HCT116 (cell line): ENCODE data around the gene FHIT. TPM values are rescaled to one million over a fixed set of nuclear protein-coding genes. Genes with fewer than 3 reads are reported as not detected.

ENCODE experiments used
- ATAC-seq: fragments of 200-7000 bp; cut with Tn5 transposase; 2 replicates; pipeline ENCODE4 v1.9.1; 2020; ENCODE audit warnings: mild to moderate bottlenecking, moderate library complexity
- BruUV-seq: library from RNA; stranded (reverse); fragments of 400-500 nt; replicated peaks from 2 replicates; lab custom pipeline; 2021; lab: Mats Ljungman, UMichigan
- CTCF ChIA-PET: fragments of 300-600 bp; sonication (Branson Sonifier 250); formaldehyde crosslinking; loops from one replicate; lab custom pipeline; 2021; ENCODE audit warnings: antibody characterized with exemption; lab: Charles Lee
- POLR2A ChIA-PET: fragments of 300-600, 350-600 bp; sonication (Branson Sonifier 250); formaldehyde crosslinking; loops from one replicate; lab custom pipeline; 2021; ENCODE audit warnings: antibody characterized with exemption; lab: Charles Lee
- RAD21 ChIA-PET, 2 experiments: fragments of 300-600 bp; sonication (Branson Sonifier 250); formaldehyde crosslinking; loops; one replicate each; lab custom pipeline; 2023; ENCODE audit warnings: low total read pairs in 2 of 2; ENCODE audit not compliant: uncharacterized antibody in 2 of 2, unreplicated experiment in 2 of 2, low non-redundant PET in 1 of 2; lab: Charles Lee
- DNase-seq: peaks from one replicate; pipeline ENCODE4 v3.0.0-alpha.2; 2010; ENCODE audit warnings: low read depth, low spot score
- H2AFZ ChIP-seq: fragments of 200-600 bp; shearing (Covaris generic), sonication (generic); 2 replicates; pipeline ENCODE4 v1.6.1; 2017; ENCODE audit warnings: low read depth, mixed run types, mixed read lengths, antibody characterized with exemption, low read length; ENCODE audit not compliant: poor library complexity, severe bottlenecking
- H3K27ac ChIP-seq: 2 replicates; pipeline ENCODE4 v1.5.1; 2012; ENCODE audit warnings: low read depth, low read length
- H3K27me3 ChIP-seq: fragments of 200-600 bp; sonication (generic); 2 replicates; pipeline ENCODE4 v1.6.1; 2016; ENCODE audit warnings: mixed run types, low read length, mixed read lengths; ENCODE audit not compliant: insufficient read depth
- H3K36me3 ChIP-seq, 2 experiments: fragments of 200-500 bp in 1 of 2; fragments of 200-600 bp in 1 of 2; sonication (Bioruptor generic) in 1 of 2; sonication (generic) in 1 of 2; 2 replicates each; pipeline versions ENCODE4 v1.5.1 to v1.6.1; 2014 to 2016; ENCODE audit warnings: low read length in 2 of 2, inconsistent platforms in 1 of 2, mixed read lengths in 1 of 2, mixed run types in 1 of 2; ENCODE audit not compliant: insufficient read depth in 2 of 2, control insufficient read depth in 1 of 2
- H3K4me1 ChIP-seq, 2 experiments: fragments of 200-600 bp in 1 of 2; sonication (generic) in 1 of 2; 2 replicates each; pipeline versions ENCODE4 v1.5.1 to v1.6.1; 2012 to 2017; ENCODE audit warnings: low read length in 2 of 2, inconsistent platforms in 1 of 2, mild to moderate bottlenecking in 1 of 2, mixed read lengths in 1 of 2, mixed run types in 1 of 2, moderate library complexity in 1 of 2; ENCODE audit not compliant: insufficient read depth in 2 of 2, control insufficient read depth in 1 of 2
- H3K4me2 ChIP-seq: fragments of 200-600 bp; sonication (generic); 2 replicates; pipeline ENCODE4 v1.6.1; 2017; ENCODE audit warnings: mixed run types, low read length, mixed read lengths
- H3K4me3 ChIP-seq, 2 experiments: fragments of 200-600 bp in 1 of 2; sonication (generic) in 1 of 2; replicated peaks in 1 of 2; 2 replicates each; pipeline ENCODE4 v1.5.1; 2011 to 2016; ENCODE audit warnings: low read length in 2 of 2, control low read depth in 1 of 2, low read depth in 1 of 2, mild to moderate bottlenecking in 1 of 2, mixed read lengths in 1 of 2, mixed run types in 1 of 2
- H3K79me2 ChIP-seq: fragments of 200-600 bp; sonication (generic); 2 replicates; pipeline ENCODE4 v1.6.1; 2017; ENCODE audit warnings: mild to moderate bottlenecking, mixed run types, low read length, moderate library complexity, mixed read lengths; ENCODE audit not compliant: insufficient read depth
- H3K9ac ChIP-seq: fragments of 200-600 bp; sonication (generic); 2 replicates; pipeline ENCODE4 v1.6.1; 2016; ENCODE audit warnings: low read length, mixed read lengths
- H3K9me2 ChIP-seq: fragments of 200-600 bp; sonication (generic), shearing (Covaris generic); 2 replicates; pipeline ENCODE4 v1.6.1; 2017; ENCODE audit warnings: mixed run types, mild to moderate bottlenecking, moderate library complexity; ENCODE audit not compliant: insufficient read depth
- H3K9me3 ChIP-seq, 2 experiments: fragments of 200-500 bp in 1 of 2; fragments of 200-600 bp in 1 of 2; sonication (Bioruptor generic) in 1 of 2; sonication (generic) in 1 of 2; 2 replicates each; pipeline ENCODE4 v1.6.1; 2014 to 2017; ENCODE audit warnings: low read length in 2 of 2, mixed read lengths in 2 of 2, inconsistent platforms in 1 of 2, low read depth in 1 of 2, mild to moderate bottlenecking in 1 of 2, mixed run types in 1 of 2, moderate library complexity in 1 of 2; ENCODE audit not compliant: control insufficient read depth in 1 of 2, insufficient read depth in 1 of 2
- H4K20me1 ChIP-seq: fragments of 200-600 bp; sonication (generic), shearing (Covaris generic); 2 replicates; pipeline ENCODE4 v1.6.1; 2017; ENCODE audit warnings: mixed run types, mild to moderate bottlenecking, moderate library complexity; ENCODE audit not compliant: insufficient read depth
- CEBPB ChIP-seq: IDR thresholded peaks from 2 replicates; pipeline ENCODE4 v1.6.1; 2012; ENCODE audit warnings: low read depth
- CTCF ChIP-seq, 3 experiments: fragments of 200-600 bp in 1 of 3; sonication (generic) in 1 of 3; IDR thresholded peaks in 2 of 3; conservative IDR thresholded peaks in 1 of 3; 2 replicates each; pipeline ENCODE4 v1.5.1; 2012 to 2017; ENCODE audit warnings: low read depth in 2 of 3, low read length in 2 of 3, antibody characterized with exemption in 1 of 3, borderline replicate concordance in 1 of 3, control low read depth in 1 of 3, mild to moderate bottlenecking in 1 of 3, mixed read lengths in 1 of 3, mixed run types in 1 of 3, moderate library complexity in 1 of 3; ENCODE audit not compliant: insufficient read depth in 1 of 3
- EGR1 ChIP-seq: IDR thresholded peaks from 2 replicates; pipeline ENCODE4 v1.6.1; 2012; ENCODE audit warnings: low read depth
- EZH2 ChIP-seq: fragments of 200-600 bp; sonication (generic); IDR thresholded peaks from 2 replicates; pipeline ENCODE4 v1.6.1; 2017; ENCODE audit warnings: antibody characterized with exemption, mixed run types
- EZH2phosphoT487 ChIP-seq: fragments of 200-600 bp; IDR thresholded peaks from 2 replicates; pipeline ENCODE4 v1.6.1; 2018; ENCODE audit warnings: antibody characterized with exemption, borderline replicate concordance
- FOSL1 ChIP-seq: IDR thresholded peaks from 2 replicates; pipeline ENCODE4 v1.6.1; 2012; ENCODE audit warnings: low read depth
- POLR2A ChIP-seq: IDR thresholded peaks from 2 replicates; pipeline ENCODE4 v1.7.0; 2011; ENCODE audit warnings: borderline replicate concordance; ENCODE audit not compliant: insufficient read depth, insufficient read length; ENCODE audit errors: extremely low read depth
- SP1 ChIP-seq: IDR thresholded peaks from 2 replicates; pipeline ENCODE4 v1.6.1; 2012; ENCODE audit warnings: low read depth
- SRF ChIP-seq: IDR thresholded peaks from 2 replicates; pipeline ENCODE4 v1.6.1; 2012; ENCODE audit warnings: low read depth
- TCF7L2 ChIP-seq: IDR thresholded peaks from 2 replicates; pipeline ENCODE4 v1.7.0; 2011; ENCODE audit warnings: borderline replicate concordance, inconsistent platforms; ENCODE audit not compliant: insufficient read depth, insufficient read length; ENCODE audit errors: extremely low read depth
- ZBTB33 ChIP-seq: IDR thresholded peaks from 2 replicates; pipeline ENCODE4 v1.6.1; 2011; ENCODE audit warnings: mild to moderate bottlenecking, low read length, moderate library complexity; ENCODE audit not compliant: insufficient replicate concordance; ENCODE audit errors: extremely low read depth
- intact Hi-C: fragments of 100-400 bp; cut with micrococcal nuclease; formaldehyde crosslinking; loops from 2 replicates; pipeline ENCODE4 v1.10.0; 2022
- total RNA-seq: library from RNA; stranded (reverse); gene quantifications from one replicate; pipeline ENCODE4 v1.2.1, GENCODE V29; 2021; ENCODE audit not compliant: unreplicated experiment

FHIT gene
- total RNA-seq, 1 experiment from 2014 or later = 20.1 TPM

- ChIA-PET RAD21 (no interaction called here), POLR2A (no interaction called here)
- no peaks in the 10 kb centered on the region for H3K36me3 ChIP-seq
- no peak for DNase-seq
- H3K27me3 ChIP-seq = 0 out of 2 replicates have a peak, but pooled peaks cover 2% of the 10 kb centered on the region
- TF ChIP-seq FOSL1 (no peak), EZH2 (no peak), TCF7L2 (no peak), CTCF (IDR thresholded peaks at IDR 0.05 in 2 of 3, conservative IDR thresholded peaks at IDR 0.05 in 1 of 3; ENCODE audit: borderline replicate concordance in 1 of 3, insufficient read depth in 1 of 3, low read depth in 2 of 3, low read length in 2 of 3) (no peak), EGR1 (no peak), EZH2phosphoT487 (no peak), CEBPB (no peak), SP1 (no peak), POLR2A (no peak), ZBTB33 (no peak), SRF (no peak)
- TF ChIP-seq, all 23 proteins: peak for 0
- no peaks in the 10 kb centered on the region for H3K9me2 ChIP-seq
- no peak overlapping the region for H2AFZ ChIP-seq
- H3K4me3 ChIP-seq = no peak overlapping the region
- CTCF ChIA-PET = no interaction called here
- no peak overlapping the region for H3K9ac ChIP-seq
- no peaks in the 10 kb centered on the region for H4K20me1 ChIP-seq
- peaks cover 0 to 6% of the 10 kb centered on the region in 2 experiments; a peak in 2 of 4 replicates for H3K4me1 ChIP-seq
- no TSS peak for BruUV-seq
- no peaks in the 10 kb centered on the region for H3K9me3 ChIP-seq
- ATAC-seq = no peak
- no peak overlapping the region for H3K27ac ChIP-seq
- H3K4me2 ChIP-seq = no peak overlapping the region
- H3K79me2 ChIP-seq = no peaks in the 10 kb centered on the region
- intact Hi-C loops = no loop called here
Observed at GRCh38 chr3:60575718-60576272, 675.5 kb downstream of the FHIT start.
